GM12873 (cell line): Measurements from ENCODE around the gene LIFR.
A peak's percentile ranks its signal among the peaks of the same experiment; 100 is the strongest.

ENCODE experiments used
- TF ChIP-seq, protein P1 (sequence below): IDR thresholded peaks from 2 replicates; pipeline ENCODE4 v1.5.1; 2012; ENCODE audit warnings: low read depth, mild to moderate bottlenecking, moderate library complexity, low read length, control low read depth; ENCODE audit not compliant: insufficient read depth; ENCODE audit errors: missing control alignments

Gene LIFR

DNA sequence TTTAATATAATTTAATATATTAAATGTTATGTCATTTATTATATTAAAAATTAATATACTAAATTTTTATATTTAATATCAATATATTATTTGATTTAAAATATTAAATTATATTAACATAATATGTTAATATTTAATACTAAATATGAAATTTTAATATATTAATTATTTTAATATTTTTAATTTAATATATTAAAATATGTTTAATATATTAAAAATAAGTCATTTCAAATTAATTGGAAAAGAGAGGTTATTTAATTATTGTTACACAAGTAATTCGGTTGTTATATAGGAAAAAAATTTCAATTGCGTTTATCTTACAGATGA, 114.2 kb downstream of the LIFR start:
- TF ChIP-seq, protein P1, sequence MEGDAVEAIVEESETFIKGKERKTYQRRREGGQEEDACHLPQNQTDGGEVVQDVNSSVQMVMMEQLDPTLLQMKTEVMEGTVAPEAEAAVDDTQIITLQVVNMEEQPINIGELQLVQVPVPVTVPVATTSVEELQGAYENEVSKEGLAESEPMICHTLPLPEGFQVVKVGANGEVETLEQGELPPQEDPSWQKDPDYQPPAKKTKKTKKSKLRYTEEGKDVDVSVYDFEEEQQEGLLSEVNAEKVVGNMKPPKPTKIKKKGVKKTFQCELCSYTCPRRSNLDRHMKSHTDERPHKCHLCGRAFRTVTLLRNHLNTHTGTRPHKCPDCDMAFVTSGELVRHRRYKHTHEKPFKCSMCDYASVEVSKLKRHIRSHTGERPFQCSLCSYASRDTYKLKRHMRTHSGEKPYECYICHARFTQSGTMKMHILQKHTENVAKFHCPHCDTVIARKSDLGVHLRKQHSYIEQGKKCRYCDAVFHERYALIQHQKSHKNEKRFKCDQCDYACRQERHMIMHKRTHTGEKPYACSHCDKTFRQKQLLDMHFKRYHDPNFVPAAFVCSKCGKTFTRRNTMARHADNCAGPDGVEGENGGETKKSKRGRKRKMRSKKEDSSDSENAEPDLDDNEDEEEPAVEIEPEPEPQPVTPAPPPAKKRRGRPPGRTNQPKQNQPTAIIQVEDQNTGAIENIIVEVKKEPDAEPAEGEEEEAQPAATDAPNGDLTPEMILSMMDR, result no peak

DNA sequence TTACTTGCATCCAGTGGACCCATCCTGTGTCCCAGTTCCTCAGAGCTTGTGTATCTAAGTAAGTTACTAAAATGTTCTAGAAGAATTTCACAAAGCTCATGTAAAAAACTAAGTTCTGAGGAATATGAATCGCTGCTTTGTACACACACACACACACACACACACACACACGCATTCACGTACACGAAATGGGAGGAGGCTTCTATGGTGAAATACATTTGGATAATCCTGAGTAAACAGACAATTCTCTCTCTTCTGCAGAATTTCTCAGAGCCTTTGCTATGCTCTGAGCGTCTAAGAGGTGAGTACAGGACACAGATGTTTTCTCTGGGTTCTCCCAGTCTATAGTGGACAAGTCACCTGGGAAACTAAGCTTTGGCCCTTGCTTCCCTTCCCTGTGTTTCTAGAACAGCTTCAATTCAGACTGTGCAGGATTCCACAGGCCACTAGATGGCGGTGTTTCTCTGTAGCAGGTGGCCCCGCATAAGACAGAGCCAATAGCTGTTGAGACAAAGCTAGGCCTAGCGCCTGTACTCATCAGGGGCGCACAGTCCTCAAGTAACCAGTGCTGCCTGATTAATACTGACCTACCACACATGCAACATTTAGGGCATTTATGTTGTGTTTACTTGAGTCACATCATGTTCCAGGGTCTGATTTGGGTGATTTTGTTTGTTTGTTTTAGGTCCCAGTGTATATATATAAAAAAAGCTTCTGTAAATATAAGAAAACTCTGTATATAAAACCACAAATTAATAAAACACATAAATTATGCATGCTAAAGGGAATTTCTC, 114.8 kb downstream of the LIFR start:
- TF ChIP-seq, protein P1, result peak; percentile 96

DNA sequence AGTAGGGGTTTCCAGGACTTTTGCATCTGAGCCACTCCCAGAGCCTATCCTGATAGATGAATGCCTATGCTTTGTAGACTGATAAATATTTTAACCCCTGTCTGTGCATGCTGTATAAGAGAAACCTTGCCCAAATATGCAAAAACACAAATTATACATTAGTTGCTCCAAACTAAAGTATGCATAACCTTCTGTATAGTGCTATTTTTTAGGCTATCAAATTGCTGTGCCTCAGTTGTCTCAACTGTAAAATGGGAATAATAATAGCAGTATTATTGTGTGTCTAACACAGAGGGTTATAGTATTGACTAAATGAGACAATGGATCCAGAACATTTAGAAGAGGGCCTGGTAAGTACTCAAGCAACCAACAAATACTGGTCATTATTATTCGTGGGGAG, 117.7 kb downstream of the LIFR start:
- TF ChIP-seq, protein P1, result no peak

DNA sequence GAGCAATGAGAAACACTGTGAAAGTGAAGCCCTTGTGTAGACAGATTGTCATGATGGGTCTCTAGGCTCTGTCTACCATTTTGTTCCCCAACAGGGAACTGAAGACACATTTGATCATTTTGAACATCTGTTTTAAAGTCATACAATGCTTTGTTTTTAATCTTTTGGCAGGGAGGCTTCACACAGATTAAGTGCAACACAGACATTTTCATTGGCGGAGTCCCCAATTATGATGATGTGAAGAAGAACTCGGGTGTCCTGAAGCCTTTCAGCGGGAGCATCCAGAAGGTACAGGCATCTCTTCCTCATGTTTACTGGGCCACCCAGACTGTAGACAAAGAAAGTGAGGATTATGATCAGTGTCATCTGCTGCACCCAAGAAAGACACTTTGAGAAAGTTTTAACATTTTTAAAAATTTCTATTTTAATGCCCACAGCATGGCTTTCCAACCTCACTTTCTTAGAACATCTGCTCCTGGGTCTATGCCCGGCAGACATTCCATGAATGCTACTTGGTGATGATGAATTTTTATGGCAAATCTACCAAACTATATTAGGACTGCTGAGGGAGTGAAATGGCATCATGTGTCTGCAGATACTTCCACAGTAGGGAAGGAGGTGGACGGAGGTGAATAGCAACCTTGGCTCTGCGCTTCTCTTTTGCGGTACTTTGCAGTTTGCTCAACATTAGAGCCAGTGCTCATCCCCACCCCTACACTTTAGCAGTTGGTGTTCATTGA, 121.3 kb downstream of the LIFR start:
- TF ChIP-seq, protein P1, result no peak

DNA sequence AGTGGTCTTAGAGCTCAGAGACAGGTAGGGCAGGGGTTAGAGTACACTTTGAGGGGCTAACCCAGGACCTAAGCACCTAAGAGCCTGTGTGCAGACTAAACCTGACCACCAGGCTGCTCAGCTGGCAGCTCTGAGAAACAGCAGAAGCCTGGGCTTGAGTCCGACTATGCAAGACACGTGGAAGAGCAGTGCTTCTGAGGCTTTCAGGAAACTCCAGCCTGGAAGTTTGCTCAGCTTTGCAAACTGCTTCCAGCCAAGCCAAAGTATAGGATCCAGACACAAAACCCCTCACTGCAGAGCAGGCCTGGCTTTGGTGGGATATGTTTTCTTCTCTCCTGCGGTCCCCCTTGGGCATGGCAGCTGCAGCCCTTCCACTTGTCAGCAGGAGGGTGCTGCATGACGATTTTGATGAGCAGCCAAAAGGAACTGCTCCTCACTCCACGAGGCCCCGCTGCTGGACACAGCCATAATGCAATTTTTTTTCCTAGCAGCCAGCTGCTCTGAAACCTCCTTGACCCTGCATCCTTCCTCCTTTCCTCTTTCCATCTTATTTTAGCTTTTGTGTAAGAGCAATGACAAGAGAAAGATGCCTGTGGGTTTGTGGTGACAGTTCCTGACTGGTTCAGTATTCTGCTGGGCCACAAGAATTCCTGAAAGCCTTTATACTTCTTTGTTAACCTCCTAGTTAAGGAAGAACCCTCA, 123.1 kb downstream of the LIFR start:
- TF ChIP-seq, protein P1, result no peak

DNA sequence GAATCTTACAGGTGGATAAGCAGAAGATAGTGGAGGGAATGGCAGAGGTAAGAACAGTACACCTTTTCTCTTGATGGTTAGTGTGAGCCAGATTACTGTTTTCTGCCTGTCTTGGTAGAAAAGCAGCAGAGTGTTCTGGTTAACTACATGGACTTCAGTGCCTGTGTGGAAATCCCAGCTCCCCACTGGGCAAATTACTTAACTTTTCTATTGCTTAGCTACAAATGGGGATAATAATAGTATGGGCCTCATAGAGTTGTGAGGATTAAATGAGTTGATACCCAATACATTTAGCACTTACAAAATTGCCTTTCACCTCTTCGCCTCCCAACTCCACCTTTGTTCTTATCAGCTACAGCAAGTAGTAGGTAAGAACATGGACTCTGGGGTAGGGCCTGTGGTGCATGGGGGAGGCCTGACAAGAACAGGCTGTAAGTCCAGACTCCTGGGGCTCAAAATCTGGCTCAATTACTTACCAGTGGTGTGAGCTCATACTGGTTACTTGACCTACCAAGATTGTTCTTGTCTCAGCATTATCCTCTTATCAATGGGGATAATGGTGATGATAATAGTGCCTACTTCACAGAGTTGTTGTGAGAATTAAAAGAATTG, 125.1 kb downstream of the LIFR start:
- TF ChIP-seq, protein P1, result no peak
